Occipital lobe (tissue), 2 donors: ENCODE measurements around the gene ATP6V1F. TPM values are rescaled to one million over a fixed set of nuclear protein-coding genes. Genes with fewer than 3 reads are reported as not detected.

ENCODE experiments used
- DNase-seq: peaks from one replicate; lab custom pipeline; 2025; lab: John Stamatoyannopoulos, UW
- total RNA-seq: library from RNA; depleted of rRNA; stranded (reverse); fragments of >200 nt; gene quantifications from one replicate; pipeline ENCODE4 v1.2.3, GENCODE V29; 2014

Gene ATP6V1F
- total RNA-seq, 1 donor from 2014 or later: 61.8 TPM

GRCh38 chr7:128915271-128915819, 52.7 kb downstream of the ATP6V1F start:
- no peak for DNase-seq

Other genes starting within 250 kb of the ATP6V1F start
- gene GARIN1A, start 190.6 kb upstream of the ATP6V1F start, total RNA-seq: 1.7 TPM
- 47.1 TPM for gene CALU, start 123.5 kb upstream of the ATP6V1F start, total RNA-seq
- not detected for gene OPN1SW, start 87.1 kb upstream of the ATP6V1F start, total RNA-seq
- gene CCDC136, start 70.9 kb upstream of the ATP6V1F start, total RNA-seq: 44.1 TPM
- gene FLNC, start 32.5 kb upstream of the ATP6V1F start, total RNA-seq: 3.6 TPM
- 0.16 TPM for gene KCP, start 47.9 kb downstream of the ATP6V1F start, total RNA-seq
- gene IRF5, start 75.1 kb downstream of the ATP6V1F start, total RNA-seq: 1.6 TPM
- gene TNPO3, start 192.3 kb downstream of the ATP6V1F start, total RNA-seq: 96.2 TPM